HG03066 (cell line): Measurements from ENCODE around the gene LMO7.
"Not testable (repeated sequence)": the region's sequence is repeated elsewhere in the genome, so short reads cannot be mapped to it uniquely, and the experiment has no call there.

Experiments used
- ATAC-seq: cut with Tn5 transposase; IDR thresholded peaks from one replicate; pipeline ENCODE4 v1.9.1; 2021; ENCODE audit warnings: low read depth; ENCODE audit not compliant: unreplicated experiment

Gene LMO7

GRCh38 chr13:75769141-75769905 is 133.2 kb downstream of the LMO7 start:
- ATAC-seq: no peak

- no peak for ATAC-seq
These were observed 134.0 kb downstream of the LMO7 start for GRCh38 chr13:75770164-75770563.

- no peak for ATAC-seq
These were observed 134.5 kb downstream of the LMO7 start for GRCh38 chr13:75770592-75771011.

- no peak for ATAC-seq
These were observed 135.1 kb downstream of the LMO7 start for GRCh38 chr13:75771226-75771625.

GRCh38 chr13:75771818-75772217 is 135.7 kb downstream of the LMO7 start:
- ATAC-seq: no peak

- ATAC-seq: no peak
These were observed 138.0 kb downstream of the LMO7 start for GRCh38 chr13:75774176-75774575.

- ATAC-seq: no peak
These were observed 140.4 kb downstream of the LMO7 start for GRCh38 chr13:75776550-75776949.

GRCh38 chr13:75779393-75779792 is 143.3 kb downstream of the LMO7 start:
- ATAC-seq: no peak

- ATAC-seq: not testable (repeated sequence)
These were observed 144.0 kb downstream of the LMO7 start for GRCh38 chr13:75780103-75780502.

- ATAC-seq: no peak
These were observed 146.9 kb downstream of the LMO7 start for GRCh38 chr13:75782985-75783384.

- no peak for ATAC-seq
These were observed 147.9 kb downstream of the LMO7 start for GRCh38 chr13:75784003-75784402.

- no peak for ATAC-seq
These were observed 149.0 kb downstream of the LMO7 start for GRCh38 chr13:75785130-75785529.

- ATAC-seq: no peak
These were observed 151.3 kb downstream of the LMO7 start for GRCh38 chr13:75787249-75787928.

GRCh38 chr13:75788481-75788981 is 152.4 kb downstream of the LMO7 start:
- no peak for ATAC-seq

- ATAC-seq: no peak
These were observed 153.5 kb downstream of the LMO7 start for GRCh38 chr13:75789451-75790197.

- ATAC-seq: no peak
These were observed 154.3 kb downstream of the LMO7 start for GRCh38 chr13:75790198-75790970.

- ATAC-seq: no peak
These were observed 156.5 kb downstream of the LMO7 start for GRCh38 chr13:75792526-75793187.

GRCh38 chr13:75793188-75793567 is 157.0 kb downstream of the LMO7 start:
- not testable (repeated sequence) for ATAC-seq

GRCh38 chr13:75794663-75795062 is 158.5 kb downstream of the LMO7 start:
- ATAC-seq: no peak

- no peak for ATAC-seq
These were observed 159.1 kb downstream of the LMO7 start for GRCh38 chr13:75795274-75795673.
